Measurements from ENCODE around the gene ENOX1.
"Not testable (repeated sequence)": the region's sequence is repeated elsewhere in the genome, so short reads cannot be mapped to it uniquely, and the experiment has no call there.

The ENOX1 gene

GRCh38 chr13:43425234-43425633 is 361.5 kb downstream of the ENOX1 start:
- no peak for DNase-seq

GRCh38 chr13:43424412-43424811 is 362.4 kb downstream of the ENOX1 start:
- no peak for DNase-seq

- no peak for DNase-seq
These were observed 364.7 kb downstream of the ENOX1 start for GRCh38 chr13:43422116-43422515.

GRCh38 chr13:43416842-43417241 is 369.9 kb downstream of the ENOX1 start:
- not testable (repeated sequence) for DNase-seq

GRCh38 chr13:43416408-43416807 is 370.4 kb downstream of the ENOX1 start:
- DNase-seq: not testable (repeated sequence)

GRCh38 chr13:43415903-43416391 is 370.8 kb downstream of the ENOX1 start:
- not testable (repeated sequence) for DNase-seq

GRCh38 chr13:43414111-43414510 is 372.7 kb downstream of the ENOX1 start:
- DNase-seq: no peak

GRCh38 chr13:43411741-43412140 is 375.0 kb downstream of the ENOX1 start:
- no peak for DNase-seq

GRCh38 chr13:43411211-43411610 is 375.6 kb downstream of the ENOX1 start:
- DNase-seq: no peak

GRCh38 chr13:43408274-43408673 is 378.5 kb downstream of the ENOX1 start:
- no peak for DNase-seq

GRCh38 chr13:43407023-43407581 is 379.7 kb downstream of the ENOX1 start:
- no peak for DNase-seq

GRCh38 chr13:43405457-43405856 is 381.3 kb downstream of the ENOX1 start:
- DNase-seq: peak; percentile 67

GRCh38 chr13:43402380-43402779 is 384.4 kb downstream of the ENOX1 start:
- DNase-seq: no peak

GRCh38 chr13:43401361-43401760 is 385.4 kb downstream of the ENOX1 start:
- no peak for DNase-seq

GRCh38 chr13:43397111-43397510 is 389.7 kb downstream of the ENOX1 start:
- peak; percentile 90 for DNase-seq

- DNase-seq: no peak
These were observed 395.7 kb downstream of the ENOX1 start for GRCh38 chr13:43391036-43391435.

- DNase-seq: no peak
These were observed 396.2 kb downstream of the ENOX1 start for GRCh38 chr13:43390619-43391018.

- DNase-seq: peak; percentile 23
These were observed 396.8 kb downstream of the ENOX1 start for GRCh38 chr13:43389983-43390382.

GRCh38 chr13:43389573-43389972 is 397.2 kb downstream of the ENOX1 start:
- DNase-seq: peak; percentile 46

GRCh38 chr13:43388282-43389034 is 398.3 kb downstream of the ENOX1 start:
- DNase-seq: no peak

- no peak for DNase-seq
These were observed 398.9 kb downstream of the ENOX1 start for GRCh38 chr13:43387880-43388279.

GRCh38 chr13:43383498-43384165 is 403.1 kb downstream of the ENOX1 start:
- no peak for DNase-seq

- no peak for DNase-seq
These were observed 407.0 kb downstream of the ENOX1 start for GRCh38 chr13:43379738-43380137.

GRCh38 chr13:43377973-43378372 is 408.8 kb downstream of the ENOX1 start:
- no peak for DNase-seq
